OCI-LY7 (cell line): ENCODE measurements around the gene AGBL3.

Source experiments
- EZH2phosphoT487 ChIP-seq: fragments of 200-600 bp; sonication (generic); IDR thresholded peaks from 2 replicates; pipeline ENCODE4 v1.6.1; 2018; ENCODE audit warnings: low read depth, borderline replicate concordance, mild to moderate bottlenecking, mixed run types, antibody characterized with exemption, low read length, moderate library complexity, mixed read lengths
- TF ChIP-seq, protein P1 (sequence below): fragments of 200-600 bp; sonication (generic); conservative IDR thresholded peaks from 2 replicates; pipeline ENCODE4 v1.5.1; 2014; ENCODE audit warnings: mild to moderate bottlenecking, antibody characterized with exemption, low read length, moderate library complexity, mixed read lengths

DNA sequence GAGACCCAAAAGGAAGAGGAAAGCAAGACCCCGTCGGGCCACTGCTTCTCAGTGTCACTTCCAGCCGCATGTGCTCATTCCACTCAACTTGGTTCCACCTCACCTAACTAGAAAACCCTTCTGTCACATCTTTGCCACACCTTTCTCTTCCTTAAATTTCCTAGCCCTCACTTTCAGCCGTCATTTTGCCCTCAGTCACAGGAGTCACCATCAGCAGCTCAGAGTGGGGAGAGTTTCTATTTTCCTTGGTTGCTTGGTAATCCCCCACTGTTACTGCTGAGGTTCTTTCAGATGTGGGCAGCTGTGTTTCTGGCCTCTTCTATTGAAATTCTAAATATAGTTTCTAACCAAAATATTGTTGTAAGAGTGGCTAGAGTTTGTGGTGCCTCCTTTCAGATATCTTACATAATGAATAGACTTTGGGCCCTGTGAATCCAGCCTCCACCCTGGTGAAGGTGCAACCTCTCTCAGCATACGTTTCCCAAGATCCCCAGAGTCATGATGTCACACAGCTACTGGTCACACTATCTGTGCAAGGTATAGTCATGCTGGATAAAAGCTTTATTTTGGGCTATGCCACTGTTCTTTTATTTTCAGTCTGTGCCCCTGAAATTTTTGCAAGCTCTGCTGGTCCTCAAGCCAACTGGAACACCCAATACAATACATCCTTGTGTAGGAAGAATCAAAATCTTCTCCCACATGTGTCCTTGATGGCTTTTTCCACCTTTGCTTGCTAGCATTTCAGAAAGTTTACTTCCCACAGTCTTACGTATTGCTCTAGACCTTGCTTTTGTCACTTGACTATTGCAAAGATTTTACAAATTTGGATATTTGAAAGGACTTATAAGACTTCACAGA lies 9.2 kb downstream of the AGBL3 start:
- TF ChIP-seq EZH2phosphoT487 = no peak
- TF ChIP-seq, protein P1, sequence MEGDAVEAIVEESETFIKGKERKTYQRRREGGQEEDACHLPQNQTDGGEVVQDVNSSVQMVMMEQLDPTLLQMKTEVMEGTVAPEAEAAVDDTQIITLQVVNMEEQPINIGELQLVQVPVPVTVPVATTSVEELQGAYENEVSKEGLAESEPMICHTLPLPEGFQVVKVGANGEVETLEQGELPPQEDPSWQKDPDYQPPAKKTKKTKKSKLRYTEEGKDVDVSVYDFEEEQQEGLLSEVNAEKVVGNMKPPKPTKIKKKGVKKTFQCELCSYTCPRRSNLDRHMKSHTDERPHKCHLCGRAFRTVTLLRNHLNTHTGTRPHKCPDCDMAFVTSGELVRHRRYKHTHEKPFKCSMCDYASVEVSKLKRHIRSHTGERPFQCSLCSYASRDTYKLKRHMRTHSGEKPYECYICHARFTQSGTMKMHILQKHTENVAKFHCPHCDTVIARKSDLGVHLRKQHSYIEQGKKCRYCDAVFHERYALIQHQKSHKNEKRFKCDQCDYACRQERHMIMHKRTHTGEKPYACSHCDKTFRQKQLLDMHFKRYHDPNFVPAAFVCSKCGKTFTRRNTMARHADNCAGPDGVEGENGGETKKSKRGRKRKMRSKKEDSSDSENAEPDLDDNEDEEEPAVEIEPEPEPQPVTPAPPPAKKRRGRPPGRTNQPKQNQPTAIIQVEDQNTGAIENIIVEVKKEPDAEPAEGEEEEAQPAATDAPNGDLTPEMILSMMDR = no peak
